NCI-H446 (cell line): ENCODE results near the gene PIKFYVE.
"Not testable (repeated sequence)": the region's sequence is repeated elsewhere in the genome, so short reads cannot be mapped to it uniquely, and the experiment has no call there.

Experiments
- DNase-seq, 2 experiments: peaks; one replicate each; lab custom pipeline; 2025; lab: John Stamatoyannopoulos, UW

Gene PIKFYVE

DNA sequence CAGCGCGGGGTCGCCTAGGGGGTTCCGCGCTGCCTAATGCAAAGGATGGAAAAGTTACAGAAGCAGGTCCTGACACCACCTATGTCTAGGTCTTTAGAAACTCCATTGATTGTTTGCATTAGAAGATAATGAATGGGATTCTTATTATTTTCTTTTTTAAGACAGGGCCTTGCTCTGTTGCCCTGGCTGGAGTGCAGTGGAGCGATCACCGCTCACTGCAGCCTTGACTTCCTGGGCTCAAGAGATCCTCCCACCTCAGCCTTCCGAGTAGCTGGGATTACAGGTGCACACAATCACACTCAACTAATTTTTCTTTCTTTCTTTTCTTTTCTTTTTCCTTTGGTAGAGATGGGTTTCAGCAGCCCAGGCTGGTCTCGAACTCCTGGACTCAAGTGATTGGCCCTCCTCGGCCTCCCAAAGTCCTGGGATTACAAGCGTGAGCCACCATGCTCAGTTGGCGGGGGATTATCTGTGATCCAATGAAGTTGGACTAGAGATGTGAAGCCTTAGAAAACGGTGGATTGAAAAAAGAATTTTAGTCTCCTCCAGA is 10.4 kb upstream of the PIKFYVE start:
- no peak for DNase-seq

DNA sequence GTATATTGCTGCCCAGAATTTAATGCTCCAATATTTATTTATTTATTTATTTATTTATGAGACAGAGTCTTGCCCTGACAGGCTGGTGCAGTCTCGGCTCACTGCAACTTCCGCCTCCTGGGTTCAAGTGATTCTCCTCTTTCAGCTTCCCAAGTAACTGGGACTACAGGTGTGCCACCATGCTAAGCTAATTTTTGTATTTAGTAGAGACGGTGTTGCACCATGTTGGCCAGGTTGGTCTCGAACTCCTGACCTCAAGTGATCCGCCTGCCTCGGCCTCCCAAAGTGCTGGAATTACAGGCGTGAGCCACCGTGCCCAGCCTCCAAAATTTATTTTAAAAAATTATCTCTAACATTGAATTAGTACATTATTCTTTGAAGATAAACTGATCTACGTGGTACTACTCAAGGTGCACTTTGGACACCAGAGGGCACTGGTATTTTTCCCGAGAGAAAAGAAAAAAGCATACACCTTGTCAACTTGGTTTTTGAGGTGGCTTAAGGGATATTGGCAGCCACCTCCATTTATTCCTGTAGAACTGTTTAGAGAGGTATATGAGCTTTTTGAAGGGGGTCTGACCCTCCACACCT is 9.8 kb upstream of the PIKFYVE start:
- no peak for DNase-seq

DNA sequence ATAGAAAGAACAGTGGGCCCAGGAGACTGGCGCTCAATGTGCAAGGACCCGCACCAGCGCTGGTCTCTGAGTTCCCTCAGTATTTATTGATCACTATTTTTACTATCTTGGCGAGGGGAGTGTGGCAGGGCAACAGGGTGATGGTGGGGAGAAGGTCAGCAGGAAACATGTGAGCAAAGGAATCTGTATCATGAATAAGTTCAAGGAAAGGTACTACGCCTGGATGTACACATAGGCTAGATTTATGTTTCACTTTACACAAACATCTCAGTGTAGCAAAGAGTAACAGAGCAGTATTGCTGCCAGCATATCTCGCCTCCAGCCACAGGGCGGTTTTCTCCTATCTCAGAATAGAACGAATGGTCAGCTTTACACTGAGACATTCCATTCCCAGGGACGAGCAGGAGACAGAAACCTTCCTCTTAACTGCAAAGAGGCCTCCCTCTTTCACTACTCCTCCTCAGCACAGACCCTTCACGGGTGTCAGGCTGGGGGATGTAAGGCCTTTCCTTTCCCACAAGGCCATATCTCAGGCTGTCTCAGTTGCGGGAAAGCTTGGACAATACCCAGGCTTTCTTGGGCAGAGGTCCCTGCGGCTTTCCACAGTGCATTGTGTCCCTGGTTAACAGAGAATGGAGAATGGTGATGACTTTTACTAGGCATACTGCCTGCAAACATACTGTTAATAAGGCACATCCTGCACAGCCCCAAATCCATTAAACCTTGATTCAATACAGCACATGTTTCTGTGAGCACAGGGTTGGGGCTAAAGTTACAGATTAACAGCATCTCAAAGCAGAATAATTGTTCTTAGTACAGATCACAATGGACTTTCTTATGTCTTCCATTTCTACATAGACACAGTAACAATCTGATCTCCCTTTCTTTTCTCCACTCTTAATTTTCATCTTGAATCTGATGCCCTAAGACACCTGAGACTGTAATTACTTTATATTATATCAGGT is 8.9 kb upstream of the PIKFYVE start:
- DNase-seq: not testable (repeated sequence)

DNA sequence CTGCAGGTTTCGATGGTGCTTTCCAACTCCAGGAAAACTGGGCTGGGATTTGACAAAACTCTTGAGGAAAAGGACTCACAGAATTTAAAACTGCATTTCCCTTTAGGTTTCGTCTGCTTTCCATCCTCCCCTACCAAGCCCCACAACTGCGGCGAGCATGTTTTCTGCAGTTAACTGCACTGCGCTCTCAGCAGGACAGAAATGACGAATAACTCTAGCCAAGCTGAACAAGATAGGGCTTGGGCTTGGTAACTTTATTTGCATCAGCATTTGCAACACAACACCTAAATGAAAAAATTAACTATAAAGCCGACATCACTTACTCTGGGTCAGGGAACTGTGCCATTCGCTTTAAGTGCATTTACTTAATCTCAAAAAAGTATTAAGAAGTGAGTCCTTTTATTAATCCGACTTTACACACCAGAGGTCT is 669 bp upstream of the PIKFYVE start:
- peak in 1 of 2 experiments; percentile 48 for DNase-seq

DNA sequence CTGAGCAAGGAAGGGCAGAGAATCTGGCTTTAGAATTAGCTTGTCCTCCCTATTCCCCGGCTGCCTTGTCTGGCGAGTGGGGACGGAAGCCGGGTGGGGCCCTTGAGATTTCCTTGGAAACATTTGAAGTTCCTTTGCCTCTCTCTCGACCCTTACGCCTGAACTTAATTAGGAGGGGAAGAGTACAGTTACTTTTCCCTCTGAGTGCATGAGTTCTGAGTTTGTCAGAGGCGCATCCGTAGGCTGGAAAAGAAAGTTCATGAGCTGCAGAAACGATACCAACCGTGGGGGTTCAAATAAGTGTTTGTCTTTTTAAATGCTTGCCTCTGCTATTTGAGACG is 468 bp downstream of the PIKFYVE start:
- DNase-seq: no peak

DNA sequence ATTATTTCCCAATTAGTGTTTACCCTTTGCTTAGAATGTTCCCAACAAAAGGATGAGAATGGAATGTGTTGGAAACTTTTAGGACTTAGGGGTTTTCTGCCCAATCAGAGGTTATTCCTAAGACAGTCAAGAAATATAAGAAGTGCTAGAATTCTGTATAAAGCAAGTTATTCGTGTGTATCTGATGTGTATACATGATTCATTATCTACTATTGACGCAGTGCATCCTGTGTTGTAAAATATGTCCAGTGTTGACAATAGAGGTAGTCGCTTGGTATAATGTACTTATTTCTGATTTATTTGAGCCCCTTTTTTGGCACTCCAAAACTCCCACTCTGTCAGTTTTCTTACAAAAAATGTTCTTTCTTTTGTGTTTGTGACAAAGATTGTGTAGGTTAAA is 881 bp downstream of the PIKFYVE start:
- no peak for DNase-seq

DNA sequence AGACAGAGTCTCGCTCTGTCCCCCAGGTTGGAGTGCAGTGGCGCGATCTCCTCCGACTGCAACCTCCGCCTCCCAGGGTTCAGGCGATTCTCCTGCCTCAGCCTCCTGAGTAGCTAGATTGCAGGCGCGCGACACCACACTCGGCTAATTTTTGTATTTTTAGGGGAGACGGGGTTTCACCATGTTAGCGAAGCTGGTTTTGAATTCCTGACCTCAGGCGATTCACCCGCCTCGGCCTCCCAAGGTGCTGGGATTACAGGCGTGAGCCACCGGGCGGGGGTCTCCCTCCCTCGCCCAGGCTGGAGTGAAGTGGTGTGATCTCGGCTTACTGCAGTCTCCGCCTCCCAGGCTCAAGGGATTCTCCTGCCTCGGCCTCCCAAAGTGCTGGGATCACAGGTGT is 1.5 kb downstream of the PIKFYVE start:
- DNase-seq: not testable (repeated sequence)

DNA sequence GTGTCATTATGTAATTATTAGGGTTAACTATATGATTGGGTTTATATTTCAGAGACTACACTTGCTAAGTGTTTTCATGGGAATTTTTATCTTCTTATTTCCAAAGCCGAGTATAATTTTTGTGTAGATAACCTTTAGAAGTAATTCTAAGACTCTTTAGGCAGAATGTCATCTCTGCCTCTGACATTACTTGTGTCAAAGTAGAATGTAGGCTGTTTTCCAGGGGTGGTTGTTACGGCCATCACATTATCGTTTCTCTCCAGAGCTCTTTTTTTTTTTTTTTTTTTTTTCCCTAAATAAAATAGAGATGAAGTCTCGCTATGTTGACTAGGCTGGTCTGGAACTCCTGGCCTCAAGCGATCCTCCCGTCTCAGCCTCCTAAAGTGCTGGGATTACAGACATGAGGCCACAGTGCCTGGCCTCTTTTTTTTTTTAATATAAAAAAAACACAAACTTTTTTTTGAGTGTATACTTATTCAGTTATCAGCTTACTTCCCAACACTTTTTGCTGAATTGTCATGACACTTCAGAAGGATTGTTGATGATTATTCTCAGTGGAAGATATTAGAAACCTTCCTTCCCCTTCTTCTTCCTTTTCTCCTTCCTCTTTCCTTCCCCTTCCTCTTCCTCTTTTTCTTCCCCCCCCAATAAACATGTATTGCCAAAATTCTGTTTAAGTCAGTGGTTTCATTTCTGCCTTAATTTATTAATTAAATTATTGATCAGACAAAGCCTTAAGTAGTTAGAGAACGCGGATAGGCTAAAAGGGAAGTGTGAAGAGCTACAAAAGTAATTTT is 2.3 kb downstream of the PIKFYVE start:
- DNase-seq: no peak

DNA sequence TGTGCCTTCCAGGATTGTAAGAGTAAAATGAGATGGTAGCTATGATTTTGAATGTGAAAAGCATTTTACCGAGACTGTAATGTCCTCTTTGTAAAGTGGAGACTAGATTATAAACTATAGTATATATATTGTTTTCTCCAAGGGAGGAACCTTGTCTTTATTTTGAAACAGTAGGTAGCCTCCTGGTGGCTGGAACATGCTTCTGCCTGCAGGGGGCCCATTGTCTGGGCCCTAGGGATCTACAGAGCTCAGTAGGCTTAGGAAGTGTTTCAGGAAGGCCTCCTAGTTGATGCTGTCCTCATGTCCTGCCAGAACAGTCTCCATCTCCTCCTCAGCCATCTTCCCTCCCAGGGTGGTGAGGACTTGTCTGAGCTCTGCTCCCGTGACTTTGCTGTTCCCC is 3.0 kb downstream of the PIKFYVE start:
- DNase-seq: no peak

DNA sequence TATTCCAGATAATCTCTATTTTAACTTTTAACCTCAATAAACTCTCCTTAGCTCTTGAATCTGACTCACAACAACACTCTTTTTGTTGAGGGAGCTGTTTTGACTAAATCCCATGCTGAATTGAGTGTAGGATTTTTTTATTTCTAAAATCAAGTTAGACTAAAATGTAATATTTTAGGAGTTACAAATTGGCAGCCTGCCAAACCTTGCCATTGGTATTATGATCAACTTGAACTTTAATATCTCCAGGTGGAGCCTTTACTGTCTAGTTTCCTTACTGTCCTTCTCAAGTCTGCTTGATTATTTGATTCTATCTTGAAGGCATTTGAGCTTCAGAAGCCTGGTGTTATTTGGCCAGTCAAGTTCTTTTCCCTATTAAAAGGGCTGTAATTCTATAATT is 8.7 kb downstream of the PIKFYVE start:
- no peak for DNase-seq

DNA sequence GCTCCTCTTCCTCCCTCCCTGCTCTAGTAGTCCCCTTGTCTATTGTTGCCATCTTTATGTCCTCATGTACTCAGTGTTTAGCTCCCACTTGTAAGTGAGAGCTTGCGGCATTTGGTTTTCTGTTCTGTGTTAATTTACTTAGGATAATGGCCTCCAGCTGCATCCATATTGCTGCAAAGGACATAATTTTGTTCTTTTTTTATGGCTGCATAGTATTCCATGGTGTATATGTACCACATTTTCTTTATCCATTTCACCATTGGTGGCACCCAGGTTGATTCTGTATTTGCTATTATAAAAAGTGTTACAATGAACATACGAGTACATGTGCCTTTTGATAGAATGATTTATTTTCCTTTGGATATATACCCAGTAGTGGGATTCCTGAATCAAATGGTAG is 12.5 kb downstream of the PIKFYVE start:
- DNase-seq: no peak

DNA sequence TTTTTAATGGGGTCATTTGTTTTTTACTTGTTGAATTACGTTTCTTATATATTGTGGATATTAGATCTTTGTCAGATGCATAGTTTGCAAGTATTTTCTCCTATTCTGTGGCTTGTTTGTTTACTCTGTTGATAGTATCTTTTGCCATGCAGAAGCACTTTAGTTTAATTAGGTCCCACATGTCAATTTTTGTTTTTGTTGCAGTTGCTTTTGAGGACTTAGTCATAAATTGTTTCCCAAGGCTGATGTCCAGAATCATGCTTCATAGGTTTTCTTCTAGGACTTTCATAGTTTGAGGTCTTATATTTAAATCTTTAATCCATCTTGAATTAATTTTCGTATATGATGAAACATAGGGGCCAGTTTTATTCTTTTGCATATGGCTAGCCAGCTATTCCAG is 13.2 kb downstream of the PIKFYVE start:
- no peak for DNase-seq

DNA sequence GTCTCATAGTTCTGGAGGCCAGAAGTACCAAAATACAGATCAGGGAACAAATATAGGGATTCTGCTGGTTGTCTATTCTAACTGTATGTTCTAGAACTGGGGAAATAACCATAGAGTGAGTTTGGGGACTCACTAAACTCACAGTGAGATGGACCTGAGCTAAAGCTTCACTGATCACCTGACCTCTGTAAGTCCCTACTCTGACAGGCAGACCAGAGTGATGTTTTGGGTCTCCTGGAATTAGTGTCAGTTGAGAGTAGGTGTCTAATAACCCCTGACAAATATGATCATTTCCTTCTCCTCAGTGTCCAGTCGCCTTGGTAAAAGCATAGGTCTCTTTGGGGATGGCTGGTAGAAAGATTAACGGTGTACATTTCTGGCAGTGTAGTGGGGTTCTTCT is 14.2 kb downstream of the PIKFYVE start:
- DNase-seq: no peak

DNA sequence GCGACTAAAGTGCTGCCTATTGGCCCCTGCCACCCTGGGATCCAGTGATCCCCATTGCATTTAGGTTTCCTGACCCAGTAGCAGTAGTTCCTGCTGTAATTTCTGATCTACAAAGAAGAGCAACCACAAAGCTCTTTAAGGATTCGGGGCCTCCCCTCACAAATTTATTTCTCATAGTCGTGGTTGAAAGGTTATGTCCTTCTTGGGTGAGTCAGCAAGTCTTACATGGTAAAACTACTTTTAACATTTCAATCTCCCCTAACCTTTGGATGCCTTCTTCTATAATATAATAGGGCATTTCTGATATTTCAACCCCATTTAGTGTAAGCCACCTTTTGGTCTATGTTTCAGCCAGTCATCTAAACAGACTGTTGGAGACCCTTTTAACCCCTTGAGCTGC is 14.9 kb downstream of the PIKFYVE start:
- DNase-seq: no peak

DNA sequence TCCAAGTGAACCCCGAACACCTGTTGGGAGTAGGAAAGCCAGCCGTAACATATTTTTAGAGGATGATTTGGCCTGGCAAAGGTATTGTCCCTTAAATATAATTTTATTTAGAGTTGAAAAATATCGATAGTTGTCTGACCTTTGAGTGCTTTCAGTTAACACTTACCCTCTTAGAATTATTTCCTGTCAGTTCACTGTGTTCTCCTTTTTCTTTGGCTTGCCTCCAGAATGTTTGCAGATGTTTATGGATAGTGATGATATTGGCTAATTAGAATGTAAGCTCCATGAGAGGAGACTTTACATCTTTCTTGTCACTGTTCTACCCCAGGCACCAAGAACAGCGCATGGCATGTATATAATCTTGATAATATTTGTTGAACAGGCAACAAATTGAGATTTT is 19.8 kb downstream of the PIKFYVE start:
- DNase-seq: no peak

DNA sequence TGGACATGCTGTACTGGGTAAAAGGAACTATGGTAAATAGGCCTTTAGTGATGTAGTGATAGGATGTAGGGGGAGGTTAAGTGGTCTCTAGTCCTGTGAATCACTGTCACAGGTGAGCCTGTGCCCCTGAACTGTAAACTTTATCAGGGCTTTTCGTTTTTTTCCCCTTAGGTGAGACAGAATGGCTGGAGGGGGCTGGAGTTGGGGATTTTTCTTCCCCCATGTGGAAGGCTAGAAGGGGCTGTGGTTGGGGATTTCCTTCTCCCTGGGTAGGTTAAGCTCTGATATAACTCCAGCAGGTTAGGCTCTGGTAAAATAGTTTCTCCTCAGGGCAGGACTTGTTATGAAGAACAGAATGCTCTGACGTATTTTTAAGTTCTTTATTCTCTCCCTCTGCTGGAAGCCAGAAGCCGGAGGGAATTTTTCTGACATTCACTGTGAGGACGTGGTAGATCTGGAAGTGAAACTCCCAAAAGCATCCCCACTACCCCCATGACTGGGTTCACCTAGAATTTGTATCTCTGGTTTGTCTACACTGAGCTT is 28.5 kb downstream of the PIKFYVE start:
- no peak for DNase-seq

DNA sequence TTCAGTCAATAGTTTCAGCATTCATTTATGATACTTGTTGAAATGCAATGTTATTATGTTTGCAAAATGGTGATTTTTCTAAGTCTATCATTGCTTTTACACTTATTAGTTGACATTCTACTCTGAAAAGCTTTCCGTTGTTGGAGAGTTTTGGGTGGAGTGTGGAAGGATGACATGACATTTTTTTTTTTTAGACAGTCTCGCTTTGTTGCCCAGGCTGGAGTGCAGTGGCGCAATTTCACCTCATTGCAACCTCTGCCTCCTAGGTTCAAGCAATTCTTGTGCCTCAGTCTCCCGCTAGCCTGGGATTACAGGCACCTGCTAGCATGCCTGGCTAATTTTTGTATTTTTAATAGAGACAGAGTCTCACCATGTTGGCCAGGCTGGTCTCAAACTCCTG is 29.8 kb downstream of the PIKFYVE start:
- DNase-seq: no peak

DNA sequence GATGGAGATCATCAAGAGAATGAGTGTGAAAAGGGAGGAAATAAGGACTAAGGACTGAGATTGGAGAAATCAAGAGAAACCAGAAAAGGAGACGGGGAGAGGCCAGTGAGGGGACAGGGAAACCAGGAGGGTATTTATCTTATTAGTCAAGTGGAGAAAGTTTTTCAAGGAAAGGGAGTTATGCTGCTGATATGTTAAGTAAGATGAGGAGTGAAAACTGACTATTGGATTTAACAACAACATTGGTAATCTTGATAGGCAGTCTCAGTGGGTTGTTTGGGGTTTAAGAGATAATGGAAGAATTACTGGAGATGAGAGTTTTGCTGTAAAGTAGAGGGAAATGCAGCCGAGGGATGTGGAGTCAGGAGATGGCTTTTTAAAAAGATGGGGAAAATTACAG is 30.6 kb downstream of the PIKFYVE start:
- no peak for DNase-seq

DNA sequence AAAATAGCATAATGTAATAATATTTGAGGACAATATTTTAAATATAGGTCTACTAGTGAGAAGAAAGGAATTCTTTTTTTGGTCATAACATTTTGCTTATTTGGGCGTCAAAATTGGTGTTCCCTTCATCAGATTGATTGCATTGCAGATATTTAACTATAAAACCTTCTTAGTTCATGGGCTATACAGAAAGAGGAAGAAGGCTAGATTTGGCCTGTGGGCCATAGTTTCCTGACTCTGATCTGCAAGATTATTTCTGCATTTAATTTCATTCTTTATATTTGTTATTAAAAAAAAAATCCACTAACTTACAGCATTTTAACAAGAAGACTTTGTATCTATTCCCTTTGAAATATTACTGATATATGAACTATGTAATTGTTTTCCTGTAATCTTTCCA is 31.9 kb downstream of the PIKFYVE start:
- no peak for DNase-seq

DNA sequence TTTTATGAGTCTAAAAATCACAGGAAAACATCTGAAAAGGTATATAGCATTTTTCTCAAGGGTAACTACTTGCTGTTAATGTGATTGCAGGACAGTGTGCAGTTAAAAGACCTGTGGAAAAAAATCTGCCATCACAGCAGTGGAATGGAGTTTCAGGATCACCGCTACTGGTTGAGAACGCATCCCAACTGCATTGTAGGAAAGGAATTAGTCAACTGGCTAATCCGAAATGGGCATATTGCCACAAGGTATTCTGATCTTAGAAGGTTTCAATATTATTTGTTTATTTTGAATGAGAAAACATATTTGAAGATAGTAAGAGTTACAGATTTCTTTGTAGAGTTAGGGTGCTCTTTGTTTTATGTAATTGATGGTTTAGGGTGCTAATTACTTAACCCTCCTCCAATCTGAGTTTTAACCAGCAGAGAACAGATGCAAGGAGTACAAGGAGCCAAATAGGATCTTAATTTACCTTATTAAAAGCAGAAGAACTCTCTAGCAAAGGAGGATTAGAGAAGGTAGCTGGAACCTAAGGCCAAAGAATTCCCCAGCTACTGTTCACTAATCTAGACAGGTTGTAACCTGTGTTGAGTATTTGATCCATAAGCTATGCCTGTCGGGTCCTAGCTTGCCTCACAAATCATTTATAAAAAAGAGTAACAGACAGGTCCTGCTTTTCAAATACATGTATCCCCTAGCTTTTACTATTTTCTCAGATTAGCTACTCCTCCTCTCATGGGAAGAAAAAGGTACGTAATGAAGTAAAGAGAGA is 35.0 kb downstream of the PIKFYVE start:
- DNase-seq: no peak

DNA sequence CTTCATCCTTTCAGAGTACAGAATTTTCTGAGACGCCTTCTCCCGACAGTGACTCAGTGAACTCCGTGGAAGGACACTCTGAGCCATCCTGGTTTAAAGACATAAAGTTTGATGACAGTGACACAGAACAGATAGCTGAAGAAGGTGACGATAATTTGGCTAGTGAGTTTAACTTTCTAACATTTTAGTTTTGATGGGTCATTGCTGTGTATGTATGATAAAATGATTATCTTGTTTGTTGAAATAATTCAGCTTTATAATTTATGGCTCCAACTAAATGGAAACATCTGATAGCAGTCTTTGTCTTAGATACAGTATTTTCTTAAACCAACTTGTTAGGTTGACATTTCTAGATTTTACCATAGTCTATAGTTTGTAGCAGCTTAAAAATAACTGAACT is 38.1 kb downstream of the PIKFYVE start:
- DNase-seq: no peak

DNA sequence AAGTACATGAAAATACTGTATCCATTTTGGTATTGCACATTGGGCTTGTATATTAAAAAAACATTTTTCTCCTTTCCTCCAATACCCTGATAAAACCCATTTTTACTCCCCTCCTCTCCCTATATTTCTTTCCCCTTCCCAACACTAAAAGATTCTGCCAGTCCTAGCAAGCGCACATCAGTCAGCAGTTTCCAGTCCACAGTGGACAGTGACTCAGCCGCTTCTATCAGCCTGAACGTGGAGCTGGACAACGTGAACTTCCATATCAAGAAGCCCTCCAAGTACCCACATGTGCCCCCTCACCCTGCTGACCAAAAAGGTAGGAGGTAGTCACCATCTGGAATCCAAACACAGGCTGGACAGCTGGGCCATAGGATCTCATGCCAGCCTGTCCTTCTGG is 38.6 kb downstream of the PIKFYVE start:
- no peak for DNase-seq
